DOHH2 (cell line): ENCODE results near the gene MAN2B2.

Experiments used
- CTCF ChIP-seq: fragments of 200-600 bp; sonication (generic); IDR thresholded peaks from one replicate; pipeline ENCODE4 v1.5.1; 2014; ENCODE audit warnings: antibody characterized with exemption, mild to moderate bottlenecking, low read depth, low read length; ENCODE audit not compliant: poor library complexity, severe bottlenecking
- EZH2phosphoT487 ChIP-seq: fragments of 200-600 bp; sonication (generic); IDR thresholded peaks from 2 replicates; pipeline ENCODE4 v1.6.1; 2017; ENCODE audit warnings: borderline replicate concordance, mild to moderate bottlenecking, antibody characterized with exemption, low read length, moderate library complexity, mixed read lengths

- TF ChIP-seq CTCF (no peak), EZH2phosphoT487 (no peak)
Observed at GRCh38 chr4:6574747-6575502, at the start of gene MAN2B2.
